Mucosa of descending colon (tissue), 3 donors: Measurements from ENCODE around the gene NGFR. TPM values are rescaled to one million over a fixed set of nuclear protein-coding genes. Genes with fewer than 3 reads are reported as not detected.

Source experiments
- ATAC-seq: fragments of 200-7000 bp; cut with Tn5 transposase; one replicate; pipeline ENCODE4 v1.9.1; 2020; ENCODE audit warnings: mild to moderate bottlenecking, moderate library complexity
- DNase-seq, 3 donors: peaks; one replicate each; pipeline ENCODE4 v3.0.0-alpha.2; 2020
- H3K36me3 ChIP-seq: fragments of 200-600 bp; one replicate; pipeline ENCODE4 v1.8.0; 2021; ENCODE audit warnings: low read depth, mild to moderate bottlenecking
- H3K4me1 ChIP-seq: fragments of 200-600 bp; one replicate; pipeline ENCODE4 v1.8.0; 2021; ENCODE audit warnings: low read depth, mild to moderate bottlenecking
- H3K4me3 ChIP-seq: fragments of 200-600 bp; one replicate; pipeline ENCODE4 v1.8.0; 2021; ENCODE audit warnings: mild to moderate bottlenecking
- H3K9me3 ChIP-seq: fragments of 200-600 bp; one replicate; pipeline ENCODE4 v1.8.0; 2021; ENCODE audit warnings: mild to moderate bottlenecking
- intact Hi-C, 2 donors: fragments of 100-400 bp; cut with DNase I in 1 of 2; cut with micrococcal nuclease in 1 of 2; formaldehyde crosslinking; loops; one replicate each; pipeline versions ENCODE4 v1.11.0 to v1.11.1; 2022; cut with DNase I, micrococcal nuclease
- total RNA-seq, 3 donors: library from RNA; stranded (reverse); fragmentation: NEBNext Ultra II Directional in 2 of 3; extraction: Animal tissue kit (Norgen Biotek cat#: 25700) in 2 of 3; gene quantifications; one replicate each; pipeline versions ENCODE4 v1.2.1 to v1.2.4, GENCODE V29; 2021 to 2023
- TF ChIP-seq, protein P1 (sequence below): fragments of 200-600 bp; IDR thresholded peaks from one replicate; pipeline ENCODE4 v1.8.0; 2022; ENCODE audit warnings: antibody characterized with exemption, mild to moderate bottlenecking
- donor health status: DM: no; HTN: no; CAD: no; lungs with moderate emphysema.
- donor health status: DM: no; HTN: no; CAD: no.
- donor health status: DM: no; HTN: yes; CAD: no.

Gene NGFR
- total RNA-seq, 3 donors from 2014 or later = 1.0 to 11.9 (median 2.0) TPM

DNA sequence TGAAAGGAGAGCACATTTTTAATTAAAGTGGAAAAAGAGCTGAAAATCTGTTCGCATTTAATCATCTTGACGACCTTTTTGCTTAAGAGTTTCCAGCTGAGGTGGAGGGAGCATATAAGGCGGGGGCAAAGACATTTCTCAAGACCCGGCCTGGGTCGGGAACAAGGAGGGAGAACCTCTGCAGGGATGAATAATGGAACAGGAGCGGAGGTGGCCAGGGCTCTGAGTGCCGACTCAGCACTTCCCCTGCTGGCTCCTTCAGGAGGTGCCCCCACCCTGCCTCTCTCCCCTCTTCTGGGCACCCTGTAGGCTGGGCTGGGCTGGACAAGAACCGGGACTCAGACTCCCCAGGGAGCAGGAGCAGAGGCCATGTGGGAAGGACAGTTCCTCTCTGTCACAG lies 7.9 kb upstream of the NGFR start:
- Histone ChIP-seq H3K36me3 (no peaks in the 10 kb centered on the region), H3K9me3 (no peaks in the 10 kb centered on the region), H3K4me3 (no peak overlapping the region), H3K4me1 (no peaks in the 10 kb centered on the region)
- intact Hi-C loops = no loop called here
- DNase-seq = no peak
- ATAC-seq = no peak
- TF ChIP-seq, protein P1, sequence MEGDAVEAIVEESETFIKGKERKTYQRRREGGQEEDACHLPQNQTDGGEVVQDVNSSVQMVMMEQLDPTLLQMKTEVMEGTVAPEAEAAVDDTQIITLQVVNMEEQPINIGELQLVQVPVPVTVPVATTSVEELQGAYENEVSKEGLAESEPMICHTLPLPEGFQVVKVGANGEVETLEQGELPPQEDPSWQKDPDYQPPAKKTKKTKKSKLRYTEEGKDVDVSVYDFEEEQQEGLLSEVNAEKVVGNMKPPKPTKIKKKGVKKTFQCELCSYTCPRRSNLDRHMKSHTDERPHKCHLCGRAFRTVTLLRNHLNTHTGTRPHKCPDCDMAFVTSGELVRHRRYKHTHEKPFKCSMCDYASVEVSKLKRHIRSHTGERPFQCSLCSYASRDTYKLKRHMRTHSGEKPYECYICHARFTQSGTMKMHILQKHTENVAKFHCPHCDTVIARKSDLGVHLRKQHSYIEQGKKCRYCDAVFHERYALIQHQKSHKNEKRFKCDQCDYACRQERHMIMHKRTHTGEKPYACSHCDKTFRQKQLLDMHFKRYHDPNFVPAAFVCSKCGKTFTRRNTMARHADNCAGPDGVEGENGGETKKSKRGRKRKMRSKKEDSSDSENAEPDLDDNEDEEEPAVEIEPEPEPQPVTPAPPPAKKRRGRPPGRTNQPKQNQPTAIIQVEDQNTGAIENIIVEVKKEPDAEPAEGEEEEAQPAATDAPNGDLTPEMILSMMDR = no peak

DNA sequence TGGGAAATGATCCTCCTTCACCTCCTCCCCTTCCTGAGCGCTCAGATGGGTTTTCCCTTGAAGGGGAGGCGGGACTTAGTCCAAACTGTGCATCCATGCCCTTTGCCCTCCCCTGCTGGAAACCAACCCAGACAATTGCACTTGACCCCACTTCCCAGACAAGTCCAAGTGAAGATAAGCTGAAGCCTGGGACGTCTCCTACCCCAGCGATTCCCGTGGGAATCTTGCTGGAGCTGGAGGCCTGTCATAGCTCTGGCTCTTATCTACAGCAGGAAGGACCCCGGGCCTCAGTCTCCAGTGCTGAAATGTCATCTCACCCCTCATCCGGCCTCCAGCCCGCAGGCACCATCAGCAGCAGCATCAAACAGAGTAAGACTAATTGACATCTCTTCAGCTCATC lies 6.5 kb upstream of the NGFR start:
- H3K4me3 ChIP-seq = no peak overlapping the region
- no peak for ATAC-seq
- intact Hi-C loops = no loop called here
- TF ChIP-seq, protein P1 = no peak
- no peaks in the 10 kb centered on the region for H3K9me3 ChIP-seq
- no peaks in the 10 kb centered on the region for H3K4me1 ChIP-seq
- DNase-seq = no peak
- no peaks in the 10 kb centered on the region for H3K36me3 ChIP-seq

DNA sequence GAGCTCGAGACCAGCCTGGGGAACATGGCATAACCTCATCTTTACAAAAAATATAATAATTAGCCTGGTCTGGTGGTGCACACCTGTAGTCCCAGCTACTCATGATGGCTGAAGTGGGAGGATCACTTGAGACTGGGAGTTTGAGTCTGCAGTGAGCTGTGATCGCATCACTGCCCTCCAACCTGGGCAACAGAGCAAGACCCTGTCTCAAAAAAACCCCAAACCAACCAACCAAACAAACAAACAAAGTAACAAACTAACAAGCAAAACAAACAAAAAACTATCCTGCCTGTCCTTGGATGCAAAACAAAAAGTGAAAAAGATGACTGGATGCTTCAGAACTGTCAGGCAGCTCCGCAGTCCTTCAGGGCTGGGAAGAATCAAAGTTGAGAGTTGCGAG lies 5.7 kb upstream of the NGFR start:
- no peaks in the 10 kb centered on the region for H3K36me3 ChIP-seq
- ATAC-seq (no peak), DNase-seq (no peak)
- H3K9me3 ChIP-seq = no peaks in the 10 kb centered on the region
- intact Hi-C loops = no loop called here
- TF ChIP-seq, protein P1 = no peak
- H3K4me1 ChIP-seq = no peaks in the 10 kb centered on the region
- no peak overlapping the region for H3K4me3 ChIP-seq

DNA sequence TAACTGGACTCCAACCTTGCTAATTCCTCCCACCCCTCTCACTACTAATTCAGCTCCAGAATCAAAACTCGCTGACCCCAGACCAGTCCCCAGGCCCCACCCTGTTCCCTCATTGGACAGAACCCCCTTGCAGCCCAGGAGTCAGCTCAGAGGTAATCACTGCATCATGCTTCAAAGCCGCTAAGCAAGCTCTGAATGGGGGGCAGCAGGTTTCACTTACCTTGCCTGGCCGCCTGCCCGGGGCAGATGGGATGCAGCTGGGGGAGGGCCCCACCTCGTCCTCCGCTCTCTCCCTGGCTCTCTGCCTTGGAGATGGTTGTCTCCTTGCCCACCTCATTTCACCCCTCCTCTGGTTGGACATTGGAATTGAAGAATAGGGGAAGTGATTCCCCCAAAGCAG lies 4.8 kb upstream of the NGFR start:
- intact Hi-C loops = loop anchor here in 1 of 2 donors (10.0 kb wide), 1 partner anchor 65 kb away; no protein-coding TSS in a partner anchor
- H3K36me3 ChIP-seq = no peaks in the 10 kb centered on the region
- no peak for DNase-seq
- TF ChIP-seq, protein P1 = no peak
- no peak overlapping the region for H3K4me3 ChIP-seq
- no peaks in the 10 kb centered on the region for H3K9me3 ChIP-seq
- ATAC-seq = no peak
- peaks cover 2% of the 10 kb centered on the region for H3K4me1 ChIP-seq

DNA sequence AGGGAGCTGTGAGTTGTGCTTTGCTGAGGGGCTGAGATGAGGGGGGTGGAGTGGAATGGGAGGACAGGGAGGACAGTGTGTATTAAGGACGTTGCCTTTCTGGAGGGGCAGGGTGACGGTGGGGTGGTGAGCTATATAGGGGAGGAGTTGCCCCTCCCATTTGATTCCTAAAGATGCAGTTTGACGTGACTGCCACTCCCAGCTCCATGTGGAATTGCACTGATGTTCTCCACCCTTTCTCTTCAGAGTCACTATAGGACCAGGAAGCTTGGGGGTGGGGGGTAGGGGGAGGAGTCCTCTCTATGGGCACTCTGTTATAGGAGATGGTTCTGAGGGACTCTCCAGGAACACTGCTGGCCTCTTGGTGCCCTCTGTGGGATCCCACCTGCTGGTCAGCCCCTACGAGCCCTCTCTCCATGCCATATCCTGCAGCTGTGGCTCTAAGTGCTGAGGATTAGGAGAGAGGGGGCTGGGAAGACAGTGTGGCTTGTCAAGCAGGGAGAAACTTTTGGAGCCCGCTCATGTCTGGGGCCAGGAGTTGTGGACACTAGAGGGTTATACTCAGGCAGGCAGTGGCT lies 3.8 kb upstream of the NGFR start:
- TF ChIP-seq, protein P1 = no peak
- Histone ChIP-seq H3K4me3 (no peak overlapping the region), H3K36me3 (no peaks in the 10 kb centered on the region), H3K9me3 (no peaks in the 10 kb centered on the region), H3K4me1 (peaks cover 12% of the 10 kb centered on the region)
- intact Hi-C loops = loop anchor here in 1 of 2 donors (10.0 kb wide), 1 partner anchor 64 kb away; no protein-coding TSS in a partner anchor
- DNase-seq = no peak
- ATAC-seq = no peak
